AG08395 (cell line): ENCODE measurements around the gene PCDHA1.
"Not testable (repeated sequence)": the region's sequence is repeated elsewhere in the genome, so short reads cannot be mapped to it uniquely, and the experiment has no call there.

Experiments
- DNase-seq: peaks from one replicate; pipeline ENCODE4 v3.0.0; 2012; ENCODE audit warnings: mixed read lengths, low spot score

Gene PCDHA1

DNA sequence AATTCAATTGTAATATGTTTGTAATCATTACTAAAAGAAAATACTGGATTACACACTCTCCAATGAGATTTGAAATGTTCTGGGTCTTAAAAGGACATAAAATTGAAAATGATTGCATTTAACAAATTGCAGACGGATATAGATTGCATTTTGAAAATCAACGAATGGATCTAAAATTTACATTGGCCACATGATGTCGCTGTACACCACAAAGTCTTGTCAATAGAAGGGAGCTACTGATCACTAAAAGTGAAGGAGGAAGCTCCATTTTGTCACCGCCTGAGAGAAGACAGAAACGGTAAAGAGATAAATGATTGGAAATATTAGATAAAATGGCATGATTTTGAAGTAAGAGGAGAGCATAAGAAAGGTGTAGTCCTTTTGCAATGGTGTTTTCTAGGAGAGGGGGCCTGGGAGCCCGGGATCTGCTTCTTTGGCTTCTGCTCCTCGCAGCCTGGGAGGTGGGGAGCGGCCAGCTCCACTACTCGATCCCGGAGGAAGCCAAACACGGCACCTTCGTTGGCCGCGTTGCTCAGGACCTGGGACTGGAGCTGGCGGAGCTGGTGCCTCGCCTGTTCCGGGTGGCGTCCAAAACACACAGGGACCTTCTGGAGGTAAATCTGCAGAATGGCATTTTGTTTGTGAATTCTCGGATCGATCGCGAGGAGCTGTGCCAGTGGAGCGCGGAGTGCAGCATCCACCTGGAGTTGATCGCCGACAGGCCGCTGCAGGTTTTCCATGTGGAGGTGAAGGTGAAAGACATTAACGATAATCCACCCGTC lies at the start of gene PCDHA1:
Gene PCDHA1, plus strand, starts transcription at position 236 of the 782 bp plus-strand sequence.
- no peak for DNase-seq

DNA sequence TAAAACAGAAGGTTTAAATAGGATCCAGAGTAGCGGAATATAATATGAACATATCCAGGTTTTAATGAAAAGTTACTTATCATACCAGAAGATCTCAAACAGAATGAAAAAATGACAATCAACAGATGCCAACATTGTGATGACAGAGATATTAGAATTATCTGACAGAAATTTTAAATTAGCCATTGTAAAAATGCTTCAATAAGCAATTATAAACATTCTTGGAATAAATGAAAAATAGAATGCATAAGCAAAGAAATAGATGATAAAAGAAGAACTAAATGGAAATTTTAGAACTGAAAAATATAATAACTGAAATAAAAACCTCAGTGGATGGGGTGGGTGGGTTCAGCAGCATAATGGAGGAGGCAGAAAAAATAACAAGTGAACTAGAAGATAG lies 48.5 kb upstream of the PCDHA1 start:
- DNase-seq: no peak

DNA sequence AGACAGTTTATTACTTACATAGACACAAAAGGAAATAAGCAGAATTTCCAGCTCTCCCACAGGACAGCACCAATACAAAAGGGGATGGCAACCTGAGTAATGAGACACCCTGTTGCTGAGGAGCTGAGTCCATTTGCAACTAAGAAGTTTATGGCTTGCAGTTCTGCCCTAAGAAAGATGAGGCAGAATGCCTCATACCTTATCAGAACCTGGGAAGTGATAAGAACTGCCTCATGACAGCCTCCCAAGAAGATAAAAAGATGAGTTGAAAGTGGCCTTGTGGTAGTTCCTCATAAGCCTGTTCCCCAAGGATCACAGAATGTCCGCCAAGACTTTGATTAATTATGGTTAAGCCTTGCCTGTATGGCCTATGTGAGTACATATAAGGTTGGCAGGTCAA lies 44.0 kb upstream of the PCDHA1 start:
- DNase-seq: no peak

DNA sequence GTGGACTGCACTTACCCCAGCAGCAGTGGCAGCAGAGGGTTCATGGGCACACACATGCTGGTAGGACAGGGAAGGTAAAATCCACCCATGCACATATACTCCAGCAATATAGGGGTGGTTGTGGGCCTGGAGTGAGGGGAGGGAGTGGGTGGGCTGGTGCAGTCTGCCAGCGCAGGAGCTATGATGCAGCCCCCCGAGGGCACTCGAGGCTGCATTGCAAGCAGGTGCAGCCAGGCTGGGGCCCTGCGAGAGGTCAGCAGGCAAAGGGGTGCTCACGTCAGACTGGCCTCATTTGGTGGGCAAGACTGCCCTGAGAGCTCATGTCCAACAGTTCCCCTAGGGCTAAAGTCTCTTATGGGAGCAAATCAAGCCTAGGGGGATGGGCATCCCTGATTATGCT lies 32.4 kb upstream of the PCDHA1 start:
- no peak for DNase-seq

DNA sequence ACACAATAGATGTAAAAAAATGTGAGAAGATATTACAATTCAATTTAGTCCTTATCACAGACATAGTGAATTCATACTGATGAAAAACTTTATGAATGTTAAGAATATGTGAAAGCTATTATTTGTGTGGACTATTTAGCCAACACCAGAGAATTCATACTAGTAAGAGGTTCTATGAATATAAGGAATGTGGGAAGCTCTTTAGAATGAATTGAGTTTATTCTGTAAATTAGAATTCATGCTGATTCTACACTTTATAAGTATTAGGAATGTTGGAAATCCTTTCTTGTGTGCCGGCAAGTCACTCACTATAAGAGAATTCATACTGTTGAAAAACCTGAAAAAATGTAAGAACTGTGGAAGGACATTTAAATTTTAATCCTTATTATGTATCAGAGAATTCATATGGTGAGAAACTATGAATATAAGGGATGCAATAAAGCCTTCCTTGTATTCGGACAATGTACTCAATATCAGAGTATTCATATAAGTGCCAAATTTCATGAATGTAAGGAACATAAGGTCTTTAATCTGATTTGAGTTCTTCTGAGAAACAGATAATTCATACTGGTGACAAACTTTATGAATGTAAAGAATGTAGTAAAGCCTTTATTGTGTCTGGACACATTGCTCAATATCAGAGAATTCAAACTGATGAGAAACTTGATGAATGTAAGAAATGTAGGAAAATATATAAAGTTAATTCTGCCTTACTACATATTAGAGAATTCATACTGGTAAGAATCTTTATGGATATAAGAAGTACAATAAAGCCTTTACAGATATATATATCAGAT lies 21.6 kb upstream of the PCDHA1 start:
- no peak for DNase-seq

DNA sequence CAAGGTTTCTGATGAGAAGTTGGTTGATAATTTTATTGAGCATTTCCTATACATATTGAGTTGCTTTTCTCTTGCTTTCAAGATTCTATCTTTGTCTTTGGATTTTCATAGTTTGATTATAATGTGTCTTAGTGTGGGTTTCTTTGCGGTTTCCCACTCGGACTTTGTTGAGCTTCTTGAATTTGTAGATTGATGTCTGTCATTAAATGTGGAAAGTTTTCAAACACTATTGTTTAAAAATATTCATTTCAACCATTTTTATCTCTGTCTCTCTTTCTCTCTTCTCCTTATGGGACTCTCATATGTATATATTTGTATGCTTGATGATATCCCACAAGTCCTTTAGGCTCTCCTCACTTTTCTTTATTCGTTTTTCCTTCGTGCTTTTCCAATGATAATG lies 18.5 kb upstream of the PCDHA1 start:
- DNase-seq: no peak

DNA sequence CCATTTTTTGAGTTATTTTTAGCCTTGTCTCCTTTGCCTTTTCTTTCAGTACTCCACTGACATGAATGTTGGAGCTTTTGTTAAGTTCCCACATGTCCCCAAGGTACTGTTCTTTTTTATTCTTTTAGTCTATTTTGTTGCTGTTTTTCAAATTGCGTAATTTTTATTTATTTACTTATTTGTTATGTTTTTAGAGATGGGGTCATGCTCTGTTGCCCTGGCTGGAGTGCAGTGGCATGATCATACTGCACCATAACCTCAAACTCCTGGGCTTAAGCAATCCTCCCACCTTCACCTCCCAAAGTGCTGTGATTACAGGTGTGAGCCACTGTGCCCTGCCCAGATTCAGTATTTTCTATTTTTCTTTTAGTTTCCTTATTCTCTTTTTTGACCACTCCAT lies 5.4 kb upstream of the PCDHA1 start:
- DNase-seq: no peak

DNA sequence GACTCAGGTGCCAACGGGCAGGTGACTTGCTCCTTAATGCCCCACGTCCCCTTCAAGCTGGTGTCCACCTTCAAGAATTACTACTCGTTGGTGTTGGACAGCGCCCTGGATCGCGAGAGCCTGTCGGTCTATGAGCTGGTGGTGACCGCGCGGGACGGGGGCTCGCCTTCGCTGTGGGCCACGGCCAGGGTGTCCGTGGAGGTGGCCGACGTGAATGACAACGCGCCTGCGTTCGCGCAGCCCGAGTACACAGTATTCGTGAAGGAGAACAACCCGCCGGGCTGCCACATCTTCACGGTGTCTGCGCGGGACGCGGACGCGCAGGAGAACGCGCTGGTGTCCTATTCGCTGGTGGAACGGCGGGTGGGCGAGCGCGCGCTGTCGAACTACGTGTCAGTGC lies 1.5 kb downstream of the PCDHA1 start:
- DNase-seq: not testable (repeated sequence)

DNA sequence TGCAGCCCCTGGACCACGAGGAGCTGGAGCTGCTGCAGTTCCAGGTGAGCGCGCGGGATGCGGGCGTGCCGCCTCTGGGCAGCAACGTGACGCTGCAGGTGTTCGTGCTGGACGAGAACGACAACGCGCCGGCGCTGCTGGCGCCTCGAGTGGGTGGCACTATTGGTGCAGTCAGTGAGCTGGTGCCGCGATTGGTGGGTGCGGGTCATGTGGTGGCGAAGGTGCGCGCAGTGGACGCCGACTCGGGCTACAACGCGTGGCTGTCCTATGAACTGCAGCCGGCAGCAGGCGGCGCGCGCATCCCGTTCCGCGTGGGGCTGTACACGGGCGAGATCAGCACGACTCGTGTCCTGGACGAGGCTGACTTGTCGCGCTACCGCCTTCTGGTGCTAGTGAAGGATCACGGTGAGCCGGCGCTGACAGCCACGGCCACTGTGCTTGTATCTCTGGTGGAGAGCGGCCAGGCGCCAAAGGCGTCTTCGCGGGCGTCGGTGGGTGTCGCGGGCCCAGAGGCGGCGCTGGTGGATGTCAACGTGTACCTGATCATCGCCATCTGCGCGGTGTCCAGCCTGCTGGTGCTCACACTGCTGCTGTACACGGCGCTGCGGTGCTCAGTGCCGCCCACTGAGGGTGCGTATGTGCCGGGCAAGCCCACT lies 2.0 kb downstream of the PCDHA1 start:
- DNase-seq: not testable (repeated sequence)

DNA sequence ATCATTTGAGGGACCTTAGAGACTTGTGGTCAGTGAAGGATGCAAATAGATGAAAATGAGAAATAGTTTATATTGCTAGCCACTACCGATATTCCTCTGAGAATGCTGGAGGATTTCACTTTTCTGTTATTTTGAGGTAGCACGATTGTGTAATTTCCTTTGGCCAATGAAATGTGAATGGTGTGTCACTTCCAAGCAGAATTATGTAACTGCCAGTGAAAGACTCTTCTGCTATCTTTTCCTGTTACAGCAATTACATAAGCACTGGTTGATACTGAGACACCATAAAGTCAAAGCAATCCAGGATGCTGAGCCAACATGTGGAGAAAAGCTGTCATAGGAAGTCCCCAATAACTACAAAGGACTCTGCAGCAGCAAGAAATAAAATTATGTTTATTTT lies 5.1 kb downstream of the PCDHA1 start:
- no peak for DNase-seq

DNA sequence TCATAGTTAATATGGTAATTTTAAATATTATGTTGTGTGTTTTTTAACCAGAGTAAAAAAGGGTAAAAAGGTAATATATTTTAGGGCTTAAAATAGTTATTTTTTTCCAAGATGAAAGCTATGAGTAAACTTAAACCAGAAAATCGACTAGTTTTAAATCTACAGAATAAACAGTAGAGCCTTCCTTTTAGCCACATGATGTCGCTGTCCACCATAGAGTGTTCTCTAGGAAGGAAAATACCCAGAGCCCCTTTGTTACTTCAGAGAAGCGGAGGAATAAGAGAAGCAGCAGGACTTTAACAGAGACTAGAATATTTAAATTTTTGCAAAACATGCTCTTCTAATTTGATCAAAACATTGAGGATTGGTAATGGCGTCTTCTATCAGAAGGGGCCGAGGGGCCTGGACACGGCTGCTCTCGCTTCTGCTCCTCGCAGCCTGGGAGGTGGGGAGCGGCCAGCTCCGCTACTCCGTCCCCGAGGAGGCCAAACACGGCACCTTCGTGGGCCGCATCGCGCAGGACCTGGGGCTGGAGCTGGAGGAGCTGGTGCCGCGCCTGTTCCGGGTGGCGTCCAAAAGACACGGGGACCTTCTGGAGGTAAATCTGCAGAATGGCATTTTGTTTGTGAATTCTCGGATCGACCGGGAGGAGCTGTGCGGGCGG lies 8.8 kb downstream of the PCDHA1 start, which contains the start of gene PCDHA2:
Gene PCDHA2, plus strand, starts transcription at position 258 of the 664 bp plus-strand sequence.
- no peak for DNase-seq

DNA sequence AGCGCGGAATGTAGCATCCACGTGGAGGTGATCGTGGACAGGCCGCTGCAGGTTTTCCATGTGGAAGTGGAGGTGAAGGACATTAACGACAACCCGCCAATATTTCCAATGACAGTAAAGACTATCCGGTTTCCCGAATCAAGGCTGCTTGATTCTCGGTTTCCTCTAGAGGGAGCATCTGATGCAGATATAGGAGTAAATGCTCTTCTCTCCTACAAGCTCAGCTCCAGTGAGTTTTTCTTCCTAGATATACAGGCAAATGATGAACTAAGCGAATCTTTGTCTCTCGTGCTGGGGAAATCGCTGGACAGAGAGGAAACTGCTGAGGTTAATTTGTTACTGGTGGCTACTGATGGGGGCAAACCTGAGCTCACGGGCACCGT lies 9.3 kb downstream of the PCDHA1 start:
- peak; percentile 17 for DNase-seq

DNA sequence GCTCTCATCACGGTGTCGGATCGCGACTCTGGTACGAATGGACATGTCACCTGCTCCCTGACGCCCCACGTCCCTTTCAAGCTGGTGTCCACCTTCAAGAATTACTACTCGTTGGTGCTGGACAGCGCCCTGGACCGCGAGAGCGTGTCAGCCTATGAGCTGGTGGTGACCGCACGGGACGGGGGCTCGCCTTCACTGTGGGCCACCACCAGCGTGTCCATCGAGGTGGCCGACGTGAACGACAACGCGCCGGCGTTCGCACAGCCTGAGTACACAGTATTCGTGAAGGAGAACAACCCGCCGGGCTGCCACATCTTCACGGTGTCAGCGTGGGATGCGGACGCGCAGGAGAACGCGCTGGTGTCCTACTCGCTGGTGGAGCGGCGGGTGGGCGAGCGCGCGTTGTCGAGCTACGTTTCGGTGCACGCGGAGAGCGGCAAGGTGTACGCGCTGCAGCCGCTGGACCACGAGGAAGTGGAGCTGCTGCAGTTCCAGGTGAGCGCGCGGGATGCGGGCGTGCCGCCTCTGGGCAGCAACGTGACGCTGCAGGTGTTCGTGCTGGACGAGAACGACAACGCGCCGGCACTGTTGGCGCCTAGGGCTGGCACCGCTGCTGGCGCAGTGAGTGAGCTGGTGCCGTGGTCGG lies 10.3 kb downstream of the PCDHA1 start:
- DNase-seq: not testable (repeated sequence)

DNA sequence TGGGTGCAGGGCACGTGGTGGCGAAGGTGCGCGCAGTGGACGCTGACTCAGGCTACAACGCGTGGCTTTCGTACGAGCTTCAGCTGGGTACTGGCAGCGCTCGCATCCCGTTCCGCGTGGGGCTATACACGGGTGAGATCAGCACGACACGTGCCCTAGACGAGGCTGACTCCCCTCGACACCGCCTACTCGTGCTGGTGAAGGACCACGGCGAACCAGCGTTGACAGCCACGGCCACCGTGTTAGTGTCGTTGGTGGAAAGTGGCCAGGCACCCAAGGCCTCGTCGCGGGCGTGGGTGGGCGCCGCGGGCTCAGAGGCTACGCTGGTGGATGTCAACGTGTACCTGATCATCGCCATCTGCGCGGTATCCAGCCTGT lies 10.8 kb downstream of the PCDHA1 start:
- DNase-seq: no peak

DNA sequence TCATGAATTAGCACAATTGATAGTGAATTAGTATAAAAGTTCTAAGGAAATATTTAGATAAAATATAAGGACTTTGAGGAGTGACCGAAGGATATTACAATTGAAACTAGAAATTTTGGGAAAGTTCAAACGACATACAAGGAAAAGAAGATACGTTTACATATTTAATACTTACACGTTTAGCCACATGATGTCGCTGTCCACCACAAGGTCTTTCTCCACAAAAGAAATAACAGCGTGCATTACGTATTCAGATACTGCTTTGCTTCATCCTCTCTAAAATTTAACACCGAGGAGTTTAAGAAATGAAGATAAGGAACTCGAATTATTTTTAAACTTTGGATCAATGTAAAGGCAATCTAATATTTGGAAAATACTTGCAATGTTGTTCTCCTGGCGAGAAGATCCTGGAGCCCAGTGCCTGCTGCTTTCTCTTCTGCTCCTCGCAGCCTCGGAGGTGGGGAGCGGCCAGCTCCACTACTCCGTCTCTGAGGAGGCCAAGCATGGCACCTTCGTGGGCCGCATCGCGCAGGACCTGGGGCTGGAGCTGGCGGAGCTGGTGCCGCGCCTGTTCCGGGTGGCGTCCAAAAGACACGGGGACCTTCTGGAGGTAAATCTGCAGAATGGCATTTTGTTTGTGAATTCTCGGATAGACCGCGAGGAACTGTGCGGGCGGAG lies 15.0 kb downstream of the PCDHA1 start, which contains the start of gene PCDHA3:
Gene PCDHA3, plus strand, starts transcription at position 242 of the 678 bp plus-strand sequence.
- no peak for DNase-seq

DNA sequence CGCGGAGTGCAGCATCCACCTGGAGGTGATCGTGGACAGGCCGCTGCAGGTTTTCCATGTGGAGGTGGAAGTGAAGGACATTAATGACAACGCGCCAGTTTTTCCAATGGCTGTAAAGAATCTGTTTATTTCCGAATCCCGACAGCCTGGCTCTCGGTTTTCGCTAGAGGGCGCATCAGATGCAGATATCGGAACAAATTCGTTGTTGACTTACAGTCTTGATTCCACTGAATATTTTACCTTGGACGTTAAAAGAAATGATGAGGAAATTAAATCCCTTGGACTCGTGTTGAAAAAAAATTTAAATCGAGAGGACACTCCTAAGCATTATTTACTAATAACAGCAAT lies 15.5 kb downstream of the PCDHA1 start:
- DNase-seq: peak; percentile 10

DNA sequence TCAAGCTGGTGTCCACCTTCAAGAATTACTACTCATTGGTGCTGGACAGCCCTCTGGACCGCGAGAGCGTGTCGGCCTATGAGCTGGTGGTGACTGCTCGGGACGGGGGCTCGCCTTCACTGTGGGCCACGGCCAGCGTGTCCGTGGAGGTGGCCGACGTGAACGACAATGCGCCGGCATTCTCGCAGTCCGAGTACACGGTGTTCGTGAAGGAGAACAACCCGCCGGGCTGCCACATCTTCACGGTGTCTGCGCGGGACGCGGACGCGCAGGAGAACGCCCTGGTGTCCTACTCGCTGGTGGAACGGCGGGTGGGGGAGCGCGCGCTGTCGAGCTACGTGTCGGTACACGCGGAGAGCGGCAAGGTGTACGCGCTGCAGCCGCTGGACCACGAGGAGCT lies 16.4 kb downstream of the PCDHA1 start:
- DNase-seq: not testable (repeated sequence)

DNA sequence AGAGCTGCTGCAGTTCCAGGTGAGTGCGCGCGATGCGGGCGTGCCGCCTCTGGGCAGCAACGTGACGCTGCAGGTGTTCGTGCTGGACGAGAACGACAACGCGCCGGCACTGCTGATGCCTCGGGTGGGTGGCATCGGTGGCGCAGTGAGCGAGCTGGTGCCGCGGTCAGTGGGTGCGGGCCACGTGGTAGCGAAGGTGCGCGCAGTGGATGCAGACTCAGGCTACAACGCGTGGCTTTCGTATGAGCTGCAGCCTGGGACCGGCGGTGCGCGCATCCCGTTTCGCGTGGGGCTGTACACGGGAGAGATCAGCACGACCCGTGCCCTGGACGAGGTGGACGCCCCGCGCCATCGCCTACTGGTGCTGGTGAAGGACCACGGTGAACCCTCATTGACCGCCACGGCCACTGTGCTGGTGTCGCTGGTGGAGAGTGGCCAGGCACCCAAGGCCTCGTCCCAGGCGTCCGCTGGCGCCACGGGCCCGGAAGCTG lies 16.9 kb downstream of the PCDHA1 start:
- no peak for DNase-seq

DNA sequence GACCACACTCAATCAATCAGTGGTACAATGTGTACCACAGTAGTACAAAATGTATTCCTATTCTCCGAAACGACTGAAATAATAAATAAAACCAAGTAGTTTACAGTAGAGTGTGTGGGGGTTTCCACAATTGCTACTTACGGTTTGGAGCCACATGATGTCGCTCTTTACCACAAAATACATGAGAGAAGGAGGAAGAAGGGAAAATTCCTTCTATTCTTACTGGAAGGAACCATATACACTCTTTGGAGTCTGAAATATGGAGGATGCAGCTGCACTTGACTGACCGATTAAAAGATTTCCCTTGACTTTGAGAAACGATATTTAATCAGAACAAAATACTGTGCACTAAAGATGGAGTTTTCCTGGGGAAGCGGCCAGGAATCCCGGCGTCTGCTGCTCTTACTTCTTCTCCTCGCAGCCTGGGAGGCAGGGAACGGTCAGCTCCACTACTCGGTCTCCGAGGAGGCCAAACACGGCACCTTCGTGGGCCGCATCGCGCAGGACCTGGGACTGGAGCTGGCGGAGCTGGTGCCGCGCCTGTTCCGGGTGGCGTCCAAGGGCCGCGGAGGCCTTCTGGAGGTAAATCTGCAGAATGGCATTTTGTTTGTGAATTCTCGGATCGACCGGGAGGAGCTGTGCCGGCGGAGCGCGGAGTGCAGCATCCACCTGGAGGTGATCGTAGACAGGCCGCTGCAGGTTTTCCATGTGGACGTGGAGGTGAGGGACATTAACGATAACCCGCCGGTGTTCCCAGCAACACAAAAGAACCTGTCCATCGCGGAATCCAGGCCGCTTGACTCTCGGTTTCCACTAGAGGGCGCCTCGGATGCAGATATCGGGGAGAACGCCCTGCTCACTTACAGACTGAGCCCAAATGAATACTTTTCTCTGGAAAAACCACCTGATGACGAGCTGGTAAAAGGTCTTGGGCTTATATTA lies 21.2 kb downstream of the PCDHA1 start, which contains the start of gene PCDHA4:
Gene PCDHA4, plus strand, starts transcription at position 235 of the 942 bp plus-strand sequence.
- DNase-seq: no peak
